Measurements from ENCODE around the gene GPC5. TPM values are rescaled to one million over a fixed set of nuclear protein-coding genes. Genes with fewer than 3 reads are reported as not detected.

The GPC5 gene
- polyA plus RNA-seq, 2 of the 4 experiments (the other 2 are of a cell fraction): not detected

- no peaks in the 10 kb centered on the region for H3K9me3 ChIP-seq
- ATAC-seq (no peak), FAIRE-seq (no peak), DNase-seq (ENCODE audit: low read depth in 1 of 2, low spot score in 1 of 2) (no peak)
- ChIA-PET POLR2A (no interaction called here), CTCF (no interaction called here)
- no peak overlapping the region for H3K4me3 ChIP-seq
- no peak overlapping the region for H3K4me2 ChIP-seq
- WGBS (ENCODE audit: missing lambda C conversion rate): 50% methylated on average over 6 of the region's 6 CpGs
- no peaks in the 10 kb centered on the region for H3K4me1 ChIP-seq
- no peak for TF ChIP-seq JUN (IDR thresholded peaks at IDR 0.05)
- H3K27ac ChIP-seq: no peak overlapping the region
Measured at GRCh38 chr13:92578358-92578757, 1179.9 kb downstream of the GPC5 start.

- DNase-seq (ENCODE audit: low read depth in 1 of 2, low spot score in 1 of 2) (no peak), FAIRE-seq (no peak), ATAC-seq (no peak)
- 4% methylated on average over 4 of the region's 4 CpGs for WGBS (ENCODE audit: missing lambda C conversion rate)
- CTCF ChIA-PET: no interaction called here
- H3K4me1 ChIP-seq: no peaks in the 10 kb centered on the region
- H3K9me3 ChIP-seq: no peaks in the 10 kb centered on the region
- no peak overlapping the region for H3K4me2 ChIP-seq
- TF ChIP-seq CHD4 (IDR thresholded peaks at IDR 0.05; ENCODE audit: borderline replicate concordance) (no peak), EHMT2 (IDR thresholded peaks at IDR 0.05; ENCODE audit: low read depth) (no peak), JUN (IDR thresholded peaks at IDR 0.05) (no peak), RCOR1 (IDR thresholded peaks at IDR 0.05; ENCODE audit: low read depth, low read length) (no peak), PBX3 (IDR thresholded peaks at IDR 0.05) (no peak), E2F6 (IDR thresholded peaks at IDR 0.05; ENCODE audit: borderline replicate concordance, low read depth) (no peak), MYC (IDR thresholded peaks at IDR 0.05; ENCODE audit: borderline replicate concordance, low read length) (no peak), MAZ (IDR thresholded peaks at IDR 0.05; ENCODE audit: borderline replicate concordance, low read depth, low read length) (no peak), HOXB13 (CRISPR knock-in tag; IDR thresholded peaks at IDR 0.05; ENCODE audit: low read depth) (no peak), RAD21 (conservative IDR thresholded peaks at IDR 0.05 in 1 of 2, IDR thresholded peaks at IDR 0.05 in 1 of 2) (no peak), EHF (CRISPR knock-in tag; IDR thresholded peaks at IDR 0.05) (no peak), ZNF302 (CRISPR knock-in tag; IDR thresholded peaks at IDR 0.05) (no peak)
- POLR2A ChIA-PET: no interaction called here
- H3K27ac ChIP-seq: no peak overlapping the region
- H3K4me3 ChIP-seq: no peak overlapping the region
Measured at GRCh38 chr13:92589955-92590354, 1191.5 kb downstream of the GPC5 start.

- no peak for TF ChIP-seq EHF (CRISPR knock-in tag; IDR thresholded peaks at IDR 0.05)
- no peak for TF ChIP-seq PHF8 (IDR thresholded peaks at IDR 0.05; ENCODE audit: borderline replicate concordance, low read depth)
- no peak for TF ChIP-seq RARB (CRISPR knock-in tag; IDR thresholded peaks at IDR 0.05)
- no peak for TF ChIP-seq KDM1A (IDR thresholded peaks at IDR 0.05; ENCODE audit: low read depth)
- no peak for TF ChIP-seq ELK1 (IDR thresholded peaks at IDR 0.05; ENCODE audit: low read depth, low read length)
- no peak for TF ChIP-seq POLR2A (IDR thresholded peaks at IDR 0.05; ENCODE audit: low read length)
- no peak for TF ChIP-seq GATA3 (IDR thresholded peaks at IDR 0.05; ENCODE audit: borderline replicate concordance)
- no peak for TF ChIP-seq ZFP36 (IDR thresholded peaks at IDR 0.05; ENCODE audit: borderline replicate concordance, partially characterized antibody)
- TF ChIP-seq MAZ (IDR thresholded peaks at IDR 0.05; ENCODE audit: borderline replicate concordance, low read depth, low read length): no peak
- TF ChIP-seq FOSB (CRISPR knock-in tag; IDR thresholded peaks at IDR 0.05): no peak
- no peak for TF ChIP-seq SMC3 (IDR thresholded peaks at IDR 0.05)
- TF ChIP-seq NR3C1 (IDR thresholded peaks at IDR 0.05): no peak
- no peak for TF ChIP-seq HEYL (CRISPR knock-in tag; IDR thresholded peaks at IDR 0.05)
- ChIA-PET CTCF (no interaction called here), POLR2A (no interaction called here)
- Histone ChIP-seq H3K9me3 (no peaks in the 10 kb centered on the region), H3K27ac (no peak overlapping the region), H3K4me1 (no peaks in the 10 kb centered on the region), H3K4me3 (no peak overlapping the region), H3K4me2 (no peak overlapping the region)
- FAIRE-seq (no peak), DNase-seq (ENCODE audit: low read depth in 1 of 2, low spot score in 1 of 2) (no peak), ATAC-seq (no peak)
- 5% methylated on average over 5 of the region's 5 CpGs for WGBS (ENCODE audit: missing lambda C conversion rate)
Measured at GRCh38 chr13:92590503-92590908, 1192.1 kb downstream of the GPC5 start.

All from A549 (cell line).